ENCODE measurements around the gene LIN52. TPM values are rescaled to one million over a fixed set of nuclear protein-coding genes. Genes with fewer than 3 reads are reported as not detected.

Gene LIN52
- total and polyA plus RNA-seq, 2 of the 13 experiments (the other 11 are each of a cell fraction or from before 2014, with no cell fraction given), result 11.4 to 23.3 TPM

- H4K20me1 ChIP-seq (ENCODE audit: insufficient read depth, low read length), result no peaks in the 10 kb centered on the region
- intact Hi-C loops (cut with micrococcal nuclease; ENCODE audit: unreplicated experiment) (no loop called here), in situ Hi-C loops (cut with HindIII; ENCODE audit: extremely low pct_ligation_motif_present, low pct_unique_long_range_greater_than_20kb) (no loop called here)
- H3K4me2 ChIP-seq (ENCODE audit: low read depth, low read length), result peak overlapping the region; percentile 58
- no peaks in the 10 kb centered on the region for H3K27me3 ChIP-seq (ENCODE audit: control insufficient read depth in 1 of 2, insufficient read depth in 2 of 2, low read length in 2 of 2)
- H2AFZ ChIP-seq (ENCODE audit: low read length), result no peak overlapping the region
- CTCF ChIA-PET (ENCODE audit: low intra/inter-chr PET ratio, low total read pairs), result no interaction called here
- H3K4me3 ChIP-seq (replicated peaks in 1 of 3; ENCODE audit: insufficient read depth in 1 of 3, low read depth in 2 of 3, low read length in 3 of 3), result peak overlapping the region in 1 of 3 experiments; percentile 14; a peak in 2 of 6 replicates
- peak overlapping the region; percentile 47 for H3K27ac ChIP-seq (ENCODE audit: extremely low read length, insufficient read depth, low read length)
- no peaks in the 10 kb centered on the region; a peak in 1 of 5 replicates for H3K36me3 ChIP-seq (replicated peaks in 1 of 2; ENCODE audit: control insufficient read depth in 1 of 2, insufficient read depth in 2 of 2, low read length in 2 of 2)
- ATAC-seq (peak; percentile 65), FAIRE-seq (peak; percentile 67), DNase-seq (ENCODE audit: low spot score) (peak; percentile 35)
- H3K79me2 ChIP-seq (ENCODE audit: insufficient read depth, low read length), result no peaks in the 10 kb centered on the region
- BruUV-seq (replicated peaks), result no TSS peak
- H3K9ac ChIP-seq (ENCODE audit: insufficient read depth, low read depth, low read length), result peak overlapping the region; percentile 9; the same call in 1 of the 2 replicates
- peaks cover 25% of the 10 kb centered on the region for H3K4me1 ChIP-seq (ENCODE audit: insufficient read depth, low read length)
- POLR2A ChIA-PET, result no interaction called here
- no peaks in the 10 kb centered on the region for H3K9me3 ChIP-seq (ENCODE audit: low read length)
- WGBS (ENCODE audit: low lambda C conversion rate), result 57% methylated on average over 3 of the region's 3 CpGs
- TF ChIP-seq HMG20A (CRISPR knock-in tag; IDR thresholded peaks at IDR 0.05; ENCODE audit: borderline replicate concordance) (peak; percentile 21; the same call in 1 of the 2 replicates), MTERF4 (CRISPR knock-in tag; IDR thresholded peaks at IDR 0.05) (no peak), SNAPC2 (CRISPR knock-in tag; IDR thresholded peaks at IDR 0.05) (no peak), MAFK (conservative IDR thresholded peaks at IDR 0.05 in 1 of 2, IDR thresholded peaks at IDR 0.05 in 1 of 2; ENCODE audit: low read length in 2 of 2) (peak; percentile 36 to 54; a peak in 2 of 4 replicates), HNF4A (CRISPR knock-in tag; IDR thresholded peaks at IDR 0.05) (peak; percentile 44; the same call in 1 of the 2 replicates), THRA (CRISPR knock-in tag; IDR thresholded peaks at IDR 0.05; ENCODE audit: borderline replicate concordance) (no peak), KLF9 (CRISPR knock-in tag; IDR thresholded peaks at IDR 0.05; ENCODE audit: low read depth) (no peak), SIX4 (CRISPR knock-in tag; IDR thresholded peaks at IDR 0.05) (0 out of 2 replicates have a peak, but pooled peaks have one; percentile 13), ZNF205 (CRISPR knock-in tag; IDR thresholded peaks at IDR 0.05) (peak; percentile 99), TSC22D2 (CRISPR knock-in tag; IDR thresholded peaks at IDR 0.05; ENCODE audit: borderline replicate concordance) (no peak), HNF1A (IDR thresholded peaks at IDR 0.05; ENCODE audit: low read depth) (peak; percentile 40; the same call in 1 of the 2 replicates), HNF1A (CRISPR knock-in tag; IDR thresholded peaks at IDR 0.05; ENCODE audit: borderline replicate concordance) (no peak), ZNF777 (CRISPR knock-in tag; IDR thresholded peaks at IDR 0.05) (no peak), ZFAT (CRISPR knock-in tag; conservative IDR thresholded peaks at IDR 0.05) (no peak), IKZF5 (CRISPR knock-in tag; IDR thresholded peaks at IDR 0.05) (no peak), HDAC6 (IDR thresholded peaks at IDR 0.05; ENCODE audit: low read depth, low read length) (no peak), FOXA3 (CRISPR knock-in tag; IDR thresholded peaks at IDR 0.05) (0 out of 2 replicates have a peak, but pooled peaks have one; percentile 14), ZNF766 (CRISPR knock-in tag; IDR thresholded peaks at IDR 0.05; ENCODE audit: borderline replicate concordance) (no peak)
These were observed 49.2 kb downstream of the LIN52 start for GRCh38 chr14:74133833-74134481.

Measured in HepG2 (cell line).